ENCODE results near the gene COQ9.

The COQ9 gene

DNA sequence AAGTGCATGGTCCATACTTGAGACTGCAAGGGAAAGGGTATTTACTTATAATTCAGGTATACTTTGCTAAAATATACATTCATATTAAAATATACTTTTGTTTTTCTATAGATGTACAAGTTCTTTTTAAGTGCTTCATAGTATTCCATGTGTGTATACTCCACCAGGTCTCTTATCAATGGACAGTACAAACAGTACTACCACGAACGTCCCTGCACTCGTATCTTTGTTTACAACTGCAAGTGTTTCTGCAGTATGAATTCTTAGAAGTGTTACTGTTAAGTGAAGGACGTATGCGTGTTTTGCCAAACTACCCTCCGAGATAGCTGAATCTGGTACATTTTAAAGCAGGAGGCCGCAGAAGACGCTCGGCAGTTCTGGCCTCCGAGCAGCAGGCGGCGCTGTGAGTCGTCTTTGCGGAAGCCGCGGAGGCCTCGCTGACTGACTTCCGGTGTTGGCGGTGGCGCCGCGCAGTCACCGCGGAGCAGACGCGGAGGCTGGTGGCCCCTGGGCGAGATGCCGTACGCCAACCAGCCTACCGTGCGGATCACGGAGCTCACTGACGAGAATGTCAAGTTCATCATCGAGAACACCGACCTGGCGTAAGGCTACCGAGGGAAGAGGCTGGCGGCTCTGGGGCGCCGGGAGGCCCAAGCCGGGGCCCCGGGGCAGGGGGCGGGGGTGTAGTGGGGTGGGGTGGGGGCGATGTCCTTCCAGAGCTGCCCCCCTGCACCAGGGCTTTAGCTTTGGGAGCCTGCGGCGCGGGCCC, 15.1 kb downstream of the COQ9 start, which contains the start of gene POLR2C (continued):
- TF ChIP-seq FEZF1 (tag by site-specific recombination; IDR thresholded peaks at IDR 0.05), result no peak
- peak; percentile 84; the same call in 1 of the 2 replicates for TF ChIP-seq ZNF24 (tag by site-specific recombination; IDR thresholded peaks at IDR 0.05)
- no peak for TF ChIP-seq ZNF555 (tag by site-specific recombination; conservative IDR thresholded peaks at IDR 0.05)
- TF ChIP-seq ZNF302 (tag by site-specific recombination; IDR thresholded peaks at IDR 0.05; ENCODE audit: low read depth), result no peak
- TF ChIP-seq ZNF561 (tag by site-specific recombination; IDR thresholded peaks at IDR 0.05; ENCODE audit: borderline replicate concordance), result peak; percentile 87
- no peak for TF ChIP-seq ZNF140 (tag by site-specific recombination; IDR thresholded peaks at IDR 0.05)
- TF ChIP-seq ZNF10 (tag by site-specific recombination; IDR thresholded peaks at IDR 0.05), result peak; percentile 46; the same call in 1 of the 2 replicates
- TF ChIP-seq ZNF157 (tag by site-specific recombination; IDR thresholded peaks at IDR 0.05), result no peak
- 0 out of 2 replicates have a peak, but pooled peaks have one; percentile 45 for TF ChIP-seq ZNF2 (tag by site-specific recombination; IDR thresholded peaks at IDR 0.05)
- TF ChIP-seq, protein P1, sequence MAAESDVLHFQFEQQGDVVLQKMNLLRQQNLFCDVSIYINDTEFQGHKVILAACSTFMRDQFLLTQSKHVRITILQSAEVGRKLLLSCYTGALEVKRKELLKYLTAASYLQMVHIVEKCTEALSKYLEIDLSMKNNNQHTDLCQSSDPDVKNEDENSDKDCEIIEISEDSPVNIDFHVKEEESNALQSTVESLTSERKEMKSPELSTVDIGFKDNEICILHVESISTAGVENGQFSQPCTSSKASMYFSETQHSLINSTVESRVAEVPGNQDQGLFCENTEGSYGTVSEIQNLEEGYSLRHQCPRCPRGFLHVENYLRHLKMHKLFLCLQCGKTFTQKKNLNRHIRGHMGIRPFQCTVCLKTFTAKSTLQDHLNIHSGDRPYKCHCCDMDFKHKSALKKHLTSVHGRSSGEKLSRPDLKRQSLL (tag by site-specific recombination; IDR thresholded peaks at IDR 0.05), result no peak
- no peak for TF ChIP-seq ZNF248 (tag by site-specific recombination; IDR thresholded peaks at IDR 0.05)
- no peak for TF ChIP-seq ZNF670 (tag by site-specific recombination; IDR thresholded peaks at IDR 0.05; ENCODE audit: low read depth)
- peak; percentile 52; the same call in 1 of the 2 replicates for TF ChIP-seq ZNF843 (tag by site-specific recombination; IDR thresholded peaks at IDR 0.05)
- no peak for TF ChIP-seq ZNF292 (tag by site-specific recombination; IDR thresholded peaks at IDR 0.05; ENCODE audit: borderline replicate concordance, low read depth)
- TF ChIP-seq, protein P2, sequence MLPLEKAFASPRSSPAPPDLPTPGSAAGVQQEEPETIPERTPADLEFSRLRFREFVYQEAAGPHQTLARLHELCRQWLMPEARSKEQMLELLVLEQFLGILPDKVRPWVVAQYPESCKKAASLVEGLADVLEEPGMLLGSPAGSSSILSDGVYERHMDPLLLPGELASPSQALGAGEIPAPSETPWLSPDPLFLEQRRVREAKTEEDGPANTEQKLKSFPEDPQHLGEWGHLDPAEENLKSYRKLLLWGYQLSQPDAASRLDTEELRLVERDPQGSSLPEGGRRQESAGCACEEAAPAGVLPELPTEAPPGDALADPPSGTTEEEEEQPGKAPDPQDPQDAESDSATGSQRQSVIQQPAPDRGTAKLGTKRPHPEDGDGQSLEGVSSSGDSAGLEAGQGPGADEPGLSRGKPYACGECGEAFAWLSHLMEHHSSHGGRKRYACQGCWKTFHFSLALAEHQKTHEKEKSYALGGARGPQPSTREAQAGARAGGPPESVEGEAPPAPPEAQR (tag by site-specific recombination; IDR thresholded peaks at IDR 0.05), result no peak
- TF ChIP-seq ZNF791 (tag by site-specific recombination; IDR thresholded peaks at IDR 0.05), result no peak
- no peak for TF ChIP-seq MEIS1 (CRISPR knock-in tag; IDR thresholded peaks at IDR 0.05; ENCODE audit: borderline replicate concordance)
- no peak for TF ChIP-seq MZF1 (tag by site-specific recombination; IDR thresholded peaks at IDR 0.05; ENCODE audit: borderline replicate concordance)
- no peak for TF ChIP-seq ZNF600 (tag by site-specific recombination; IDR thresholded peaks at IDR 0.05)
- TF ChIP-seq, protein P3, sequence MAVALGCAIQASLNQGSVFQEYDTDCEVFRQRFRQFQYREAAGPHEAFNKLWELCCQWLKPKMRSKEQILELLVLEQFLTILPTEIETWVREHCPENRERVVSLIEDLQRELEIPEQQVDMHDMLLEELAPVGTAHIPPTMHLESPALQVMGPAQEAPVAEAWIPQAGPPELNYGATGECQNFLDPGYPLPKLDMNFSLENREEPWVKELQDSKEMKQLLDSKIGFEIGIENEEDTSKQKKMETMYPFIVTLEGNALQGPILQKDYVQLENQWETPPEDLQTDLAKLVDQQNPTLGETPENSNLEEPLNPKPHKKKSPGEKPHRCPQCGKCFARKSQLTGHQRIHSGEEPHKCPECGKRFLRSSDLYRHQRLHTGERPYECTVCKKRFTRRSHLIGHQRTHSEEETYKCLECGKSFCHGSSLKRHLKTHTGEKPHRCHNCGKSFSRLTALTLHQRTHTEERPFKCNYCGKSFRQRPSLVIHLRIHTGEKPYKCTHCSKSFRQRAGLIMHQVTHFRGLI (tag by site-specific recombination; IDR thresholded peaks at IDR 0.05), result no peak
- TF ChIP-seq OVOL3 (tag by site-specific recombination; IDR thresholded peaks at IDR 0.05), result no peak
- TF ChIP-seq ZNF792 (tag by site-specific recombination; IDR thresholded peaks at IDR 0.05), result no peak
- 0 out of 2 replicates have a peak, but pooled peaks have one; percentile 12 for TF ChIP-seq SCRT2 (tag by site-specific recombination; IDR thresholded peaks at IDR 0.05)
- TF ChIP-seq, protein P4, sequence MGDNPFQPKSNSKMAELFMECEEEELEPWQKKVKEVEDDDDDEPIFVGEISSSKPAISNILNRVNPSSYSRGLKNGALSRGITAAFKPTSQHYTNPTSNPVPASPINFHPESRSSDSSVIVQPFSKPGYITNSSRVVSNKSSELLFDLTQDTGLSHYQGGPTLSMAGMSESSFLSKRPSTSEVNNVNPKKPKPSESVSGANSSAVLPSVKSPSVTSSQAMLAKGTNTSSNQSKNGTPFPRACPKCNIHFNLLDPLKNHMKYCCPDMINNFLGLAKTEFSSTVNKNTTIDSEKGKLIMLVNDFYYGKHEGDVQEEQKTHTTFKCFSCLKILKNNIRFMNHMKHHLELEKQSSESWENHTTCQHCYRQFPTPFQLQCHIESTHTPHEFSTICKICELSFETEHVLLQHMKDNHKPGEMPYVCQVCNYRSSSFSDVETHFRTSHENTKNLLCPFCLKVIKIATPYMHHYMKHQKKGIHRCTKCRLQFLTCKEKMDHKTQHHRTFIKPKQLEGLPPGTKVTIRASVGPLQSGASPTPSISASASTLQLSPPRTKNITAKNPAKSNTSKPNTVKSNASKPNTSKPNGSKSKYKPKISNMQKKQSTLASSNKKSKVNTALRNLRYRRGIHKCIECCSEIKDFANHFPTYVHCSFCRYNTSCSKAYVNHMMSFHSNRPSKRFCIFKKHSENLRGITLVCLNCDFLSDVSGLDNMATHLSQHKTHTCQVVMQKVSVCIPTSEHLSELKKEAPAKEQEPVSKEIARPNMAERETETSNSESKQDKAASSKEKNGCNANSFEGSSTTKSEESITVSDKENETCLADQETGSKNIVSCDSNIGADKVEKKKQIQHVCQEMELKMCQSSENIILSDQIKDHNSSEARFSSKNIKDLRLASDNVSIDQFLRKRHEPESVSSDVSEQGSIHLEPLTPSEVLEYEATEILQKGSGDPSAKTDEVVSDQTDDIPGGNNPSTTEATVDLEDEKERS (tag by site-specific recombination; IDR thresholded peaks at IDR 0.05), result no peak
- 0 out of 2 replicates have a peak, but pooled peaks have one; percentile 18 for TF ChIP-seq TRIM28 (IDR thresholded peaks at IDR 0.05; ENCODE audit: borderline replicate concordance, low read length)
- TF ChIP-seq, protein P5, sequence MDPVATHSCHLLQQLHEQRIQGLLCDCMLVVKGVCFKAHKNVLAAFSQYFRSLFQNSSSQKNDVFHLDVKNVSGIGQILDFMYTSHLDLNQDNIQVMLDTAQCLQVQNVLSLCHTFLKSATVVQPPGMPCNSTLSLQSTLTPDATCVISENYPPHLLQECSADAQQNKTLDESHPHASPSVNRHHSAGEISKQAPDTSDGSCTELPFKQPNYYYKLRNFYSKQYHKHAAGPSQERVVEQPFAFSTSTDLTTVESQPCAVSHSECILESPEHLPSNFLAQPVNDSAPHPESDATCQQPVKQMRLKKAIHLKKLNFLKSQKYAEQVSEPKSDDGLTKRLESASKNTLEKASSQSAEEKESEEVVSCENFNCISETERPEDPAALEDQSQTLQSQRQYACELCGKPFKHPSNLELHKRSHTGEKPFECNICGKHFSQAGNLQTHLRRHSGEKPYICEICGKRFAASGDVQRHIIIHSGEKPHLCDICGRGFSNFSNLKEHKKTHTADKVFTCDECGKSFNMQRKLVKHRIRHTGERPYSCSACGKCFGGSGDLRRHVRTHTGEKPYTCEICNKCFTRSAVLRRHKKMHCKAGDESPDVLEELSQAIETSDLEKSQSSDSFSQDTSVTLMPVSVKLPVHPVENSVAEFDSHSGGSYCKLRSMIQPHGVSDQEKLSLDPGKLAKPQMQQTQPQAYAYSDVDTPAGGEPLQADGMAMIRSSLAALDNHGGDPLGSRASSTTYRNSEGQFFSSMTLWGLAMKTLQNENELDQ (tag by site-specific recombination; IDR thresholded peaks at IDR 0.05; ENCODE audit: low read depth), result no peak
- no peak for TF ChIP-seq ZNF48 (tag by site-specific recombination; IDR thresholded peaks at IDR 0.05)
- no peak for TF ChIP-seq ZFP69B (tag by site-specific recombination; IDR thresholded peaks at IDR 0.05)
- no peak for TF ChIP-seq ZNF501 (tag by site-specific recombination; IDR thresholded peaks at IDR 0.05)
- no peak for TF ChIP-seq ZNF433 (tag by site-specific recombination; IDR thresholded peaks at IDR 0.05; ENCODE audit: low read depth)
- no peak for TF ChIP-seq BCL11A (tag by site-specific recombination; IDR thresholded peaks at IDR 0.05; ENCODE audit: low read depth)
- no peak for TF ChIP-seq ZNF121 (tag by site-specific recombination; IDR thresholded peaks at IDR 0.05)
